Parathyroid adenoma (tissue), 2 donors: ENCODE results near the gene HSP90AB1.

Experiments
- H2AFZ ChIP-seq: fragments of 300-600 bp; sonication (generic); one replicate; pipeline ENCODE4 v1.7.0; 2017; ENCODE audit warnings: antibody characterized with exemption, mild to moderate bottlenecking
- H3K27ac ChIP-seq: fragments of 300-600 bp; sonication (generic); one replicate; pipeline ENCODE4 v1.7.0; 2017
- H3K27me3 ChIP-seq: fragments of 300-600 bp; sonication (generic); one replicate; pipeline ENCODE4 v1.7.0; 2017; ENCODE audit warnings: low read length; ENCODE audit not compliant: control insufficient read depth, insufficient read depth
- H3K36me3 ChIP-seq: fragments of 300-600 bp; sonication (generic); one replicate; pipeline ENCODE4 v1.7.0; 2017; ENCODE audit warnings: low read length; ENCODE audit not compliant: control insufficient read depth, insufficient read depth
- H3K4me1 ChIP-seq: fragments of 300-600 bp; sonication (generic); one replicate; pipeline ENCODE4 v1.7.0; 2017; ENCODE audit warnings: control low read depth
- H3K4me2 ChIP-seq: fragments of 300-600 bp; sonication (generic); one replicate; pipeline ENCODE4 v1.7.0; 2017; ENCODE audit warnings: low read length
- H3K4me3 ChIP-seq: fragments of 300-600 bp; sonication (generic); one replicate; pipeline ENCODE4 v1.7.0; 2017; ENCODE audit warnings: low read depth, low read length
- H3K79me2 ChIP-seq: fragments of 300-600 bp; sonication (generic); one replicate; pipeline ENCODE4 v1.7.0; 2017; ENCODE audit warnings: control low read depth
- H3K9ac ChIP-seq: fragments of 300-600 bp; sonication (generic); one replicate; pipeline ENCODE4 v1.7.0; 2017; ENCODE audit warnings: mild to moderate bottlenecking
- H3K9me3 ChIP-seq: fragments of 300-600 bp; sonication (generic); one replicate; pipeline ENCODE4 v1.7.0; 2017; ENCODE audit warnings: low read length; ENCODE audit not compliant: control insufficient read depth
- TF ChIP-seq, protein P1 (sequence below): fragments of 300-600 bp; sonication (generic); IDR thresholded peaks from one replicate; pipeline ENCODE4 v1.7.0; 2017; ENCODE audit warnings: antibody characterized with exemption, mild to moderate bottlenecking
- donor health status: primary hyperparathyroidism.

HSP90AB1 gene

GRCh38 chr6:44278774-44279697, 32.1 kb downstream of the HSP90AB1 start:
- Histone ChIP-seq H3K27ac (no peak overlapping the region), H3K9me3 (no peaks in the 10 kb centered on the region), H2AFZ (no peak overlapping the region), H3K79me2 (no peaks in the 10 kb centered on the region), H3K4me3 (no peak overlapping the region), H3K27me3 (no peaks in the 10 kb centered on the region), H3K9ac (no peak overlapping the region), H3K4me2 (no peak overlapping the region), H3K4me1 (no peaks in the 10 kb centered on the region), H3K36me3 (no peaks in the 10 kb centered on the region)
- TF ChIP-seq, protein P1, sequence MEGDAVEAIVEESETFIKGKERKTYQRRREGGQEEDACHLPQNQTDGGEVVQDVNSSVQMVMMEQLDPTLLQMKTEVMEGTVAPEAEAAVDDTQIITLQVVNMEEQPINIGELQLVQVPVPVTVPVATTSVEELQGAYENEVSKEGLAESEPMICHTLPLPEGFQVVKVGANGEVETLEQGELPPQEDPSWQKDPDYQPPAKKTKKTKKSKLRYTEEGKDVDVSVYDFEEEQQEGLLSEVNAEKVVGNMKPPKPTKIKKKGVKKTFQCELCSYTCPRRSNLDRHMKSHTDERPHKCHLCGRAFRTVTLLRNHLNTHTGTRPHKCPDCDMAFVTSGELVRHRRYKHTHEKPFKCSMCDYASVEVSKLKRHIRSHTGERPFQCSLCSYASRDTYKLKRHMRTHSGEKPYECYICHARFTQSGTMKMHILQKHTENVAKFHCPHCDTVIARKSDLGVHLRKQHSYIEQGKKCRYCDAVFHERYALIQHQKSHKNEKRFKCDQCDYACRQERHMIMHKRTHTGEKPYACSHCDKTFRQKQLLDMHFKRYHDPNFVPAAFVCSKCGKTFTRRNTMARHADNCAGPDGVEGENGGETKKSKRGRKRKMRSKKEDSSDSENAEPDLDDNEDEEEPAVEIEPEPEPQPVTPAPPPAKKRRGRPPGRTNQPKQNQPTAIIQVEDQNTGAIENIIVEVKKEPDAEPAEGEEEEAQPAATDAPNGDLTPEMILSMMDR, result no peak

DNA sequence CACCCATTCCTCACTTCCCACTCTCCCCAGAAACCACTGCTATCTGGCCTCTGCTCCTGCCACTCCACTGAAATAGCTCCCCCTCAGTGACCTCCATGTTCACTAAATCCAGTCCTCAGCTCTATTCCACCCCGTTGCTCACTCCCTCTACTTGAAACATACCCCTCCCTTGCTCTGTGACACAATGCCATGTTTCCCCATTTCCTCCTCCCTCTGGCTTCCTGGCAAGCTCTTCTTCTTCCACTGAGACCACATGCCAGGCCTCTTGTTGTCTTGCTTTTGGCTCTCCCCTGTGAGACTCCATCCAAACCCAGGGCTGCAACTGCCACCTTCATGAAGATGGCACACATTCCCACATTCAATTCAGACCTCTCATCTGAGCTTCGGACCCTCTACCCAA, 37.2 kb downstream of the HSP90AB1 start:
- no peak overlapping the region for H3K4me2 ChIP-seq
- TF ChIP-seq, protein P1, result no peak
- H3K36me3 ChIP-seq, result no peaks in the 10 kb centered on the region
- H3K9ac ChIP-seq, result no peak overlapping the region
- no peaks in the 10 kb centered on the region for H3K27me3 ChIP-seq
- H3K27ac ChIP-seq, result no peak overlapping the region
- H3K4me1 ChIP-seq, result no peaks in the 10 kb centered on the region
- no peaks in the 10 kb centered on the region for H3K79me2 ChIP-seq
- H3K4me3 ChIP-seq, result no peak overlapping the region
- no peak overlapping the region for H2AFZ ChIP-seq
- no peaks in the 10 kb centered on the region for H3K9me3 ChIP-seq

DNA sequence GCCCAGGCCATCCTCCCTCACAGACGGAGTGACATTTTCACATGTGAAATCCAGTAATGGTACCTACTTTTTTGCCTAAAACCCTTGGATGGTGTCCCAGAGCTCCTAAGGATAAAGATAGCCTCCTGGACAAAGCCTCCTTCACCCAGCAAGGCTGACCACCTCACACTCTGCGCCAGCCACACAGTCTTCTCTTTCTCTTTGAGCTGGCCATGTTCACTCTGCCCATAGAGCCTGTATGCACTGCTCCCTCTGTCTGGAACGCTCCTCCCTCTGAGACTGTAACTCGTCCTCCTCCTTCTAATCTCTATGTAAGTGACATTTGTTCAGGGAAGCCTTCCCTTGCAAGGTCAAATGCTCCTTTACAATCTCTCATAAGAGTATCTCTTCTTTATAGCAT, 38.0 kb downstream of the HSP90AB1 start:
- TF ChIP-seq, protein P1, result no peak
- H3K27ac ChIP-seq, result no peak overlapping the region
- no peaks in the 10 kb centered on the region for H3K9me3 ChIP-seq
- H3K4me1 ChIP-seq, result no peaks in the 10 kb centered on the region
- H3K9ac ChIP-seq, result no peak overlapping the region
- H3K36me3 ChIP-seq, result no peaks in the 10 kb centered on the region
- H2AFZ ChIP-seq, result no peak overlapping the region
- H3K27me3 ChIP-seq, result no peaks in the 10 kb centered on the region
- no peaks in the 10 kb centered on the region for H3K79me2 ChIP-seq
- no peak overlapping the region for H3K4me2 ChIP-seq
- no peak overlapping the region for H3K4me3 ChIP-seq

- TF ChIP-seq, protein P1, result no peak
- H3K4me1 ChIP-seq, result no peaks in the 10 kb centered on the region
- no peak overlapping the region for H3K4me3 ChIP-seq
- no peak overlapping the region for H3K9ac ChIP-seq
- H3K4me2 ChIP-seq, result no peak overlapping the region
- no peaks in the 10 kb centered on the region for H3K79me2 ChIP-seq
- H3K27me3 ChIP-seq, result no peaks in the 10 kb centered on the region
- H2AFZ ChIP-seq, result no peak overlapping the region
- H3K27ac ChIP-seq, result no peak overlapping the region
- no peaks in the 10 kb centered on the region for H3K9me3 ChIP-seq
- H3K36me3 ChIP-seq, result no peaks in the 10 kb centered on the region
Measured at GRCh38 chr6:44285552-44286284, 38.8 kb downstream of the HSP90AB1 start.
